Left cardiac atrium (tissue), 4 donors: ENCODE measurements around the gene EFR3B. TPM values are rescaled to one million over a fixed set of nuclear protein-coding genes. Genes with fewer than 3 reads are reported as not detected.

Source experiments
- ATAC-seq, 2 donors: fragments of 200-7000 bp; cut with Tn5 transposase; one replicate each; pipeline ENCODE4 v1.9.1; 2020; ENCODE audit warnings: mild to moderate bottlenecking in 2 of 2, moderate library complexity in 2 of 2
- DNase-seq: peaks from one replicate; pipeline ENCODE4 v3.0.0-alpha.2; 2020
- intact Hi-C, 2 donors: fragments of 100-400 bp; cut with DNase I; formaldehyde crosslinking; loops; one replicate each; pipeline versions ENCODE4 v1.14.1 to v1.15.1; 2022 to 2023
- total RNA-seq, 2 donors: library from RNA; stranded (reverse); fragmentation: NEBNext Ultra II Directional; extraction: Animal tissue kit (Norgen Biotek cat#: 25700); gene quantifications; one replicate each; pipeline ENCODE4 v1.2.1, GENCODE V29; 2021
- donor health status: DM: no; HTN: yes; CAD: no.
- donor health status: DM: no; HTN: yes; CAD: no; lungs with severe emphysema.
- donor health status: DM: yes; HTN: yes; CAD: no.
- donor health status: Dilated cardiomyopathy.

EFR3B gene
- total RNA-seq, 2 donors from 2014 or later = 7.5 to 8.7 TPM

- ATAC-seq (peak; percentile 27 to 45), DNase-seq (no peak)
- intact Hi-C loops = no loop called here
Observed at GRCh38 chr2:25062511-25062917, 20.6 kb downstream of the EFR3B start.

- ATAC-seq (peak; percentile 52 to 79), DNase-seq (no peak)
- intact Hi-C loops = no loop called here
Observed at GRCh38 chr2:25063876-25064660, 22.2 kb downstream of the EFR3B start.

DNA sequence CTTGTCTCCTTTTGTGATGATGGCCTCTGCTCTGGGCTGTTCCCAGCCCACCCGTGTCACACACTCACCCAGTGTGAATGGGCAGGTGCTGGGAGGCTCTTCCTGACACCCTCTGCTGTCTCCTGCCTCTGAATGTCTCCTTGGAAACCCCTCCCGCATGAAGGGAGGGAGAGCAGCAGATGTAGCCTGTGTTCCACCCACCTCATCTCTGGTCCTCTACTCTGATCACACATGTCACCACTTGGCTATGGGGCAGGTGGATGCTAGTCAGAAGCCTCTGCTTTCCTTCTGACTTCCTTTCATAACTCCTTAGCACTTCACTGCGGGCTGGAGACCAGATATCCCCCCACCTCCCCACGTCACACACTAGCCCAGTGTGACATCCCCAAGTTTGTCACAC lies 23.9 kb downstream of the EFR3B start:
- DNase-seq (no peak), ATAC-seq (no peak)
- intact Hi-C loops = no loop called here

DNA sequence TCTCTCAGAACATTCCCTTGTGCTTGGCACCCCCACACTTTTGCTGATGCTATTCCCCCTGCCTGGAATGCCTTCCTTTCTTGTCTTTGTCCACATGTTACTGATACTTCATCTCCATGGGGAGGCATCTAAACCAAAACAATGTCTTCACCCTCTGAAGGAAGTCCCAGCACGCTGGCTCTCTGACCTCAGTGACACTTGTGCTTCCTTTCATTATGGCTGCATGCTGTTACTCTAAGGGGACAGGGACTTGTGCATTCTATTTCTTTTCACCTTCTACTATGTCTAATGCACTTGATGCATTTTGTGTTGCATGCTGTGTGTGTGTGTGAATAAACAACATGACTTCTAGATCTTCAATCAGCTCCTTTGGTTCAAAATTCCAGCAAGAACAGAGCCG lies 24.6 kb downstream of the EFR3B start:
- intact Hi-C loops = no loop called here
- ATAC-seq (no peak), DNase-seq (no peak)

DNA sequence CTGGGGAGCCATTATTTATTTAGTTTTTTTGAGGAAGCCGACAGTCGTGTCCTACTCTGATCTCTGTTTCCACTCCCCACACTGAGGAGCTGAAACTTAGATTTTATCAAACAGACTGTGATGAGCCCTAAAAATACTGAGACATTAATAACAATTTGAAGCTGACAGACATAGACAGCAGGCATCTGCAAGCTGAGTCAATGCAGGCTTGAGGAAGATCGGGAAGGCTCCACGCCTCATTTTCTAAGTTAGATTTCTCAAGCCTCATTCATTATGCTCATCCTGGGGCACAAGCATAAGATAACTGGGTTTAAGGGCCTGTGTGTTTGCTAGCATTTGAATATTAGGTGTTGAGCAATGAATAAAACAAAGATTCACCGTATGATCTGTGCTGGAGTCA lies 26.3 kb downstream of the EFR3B start:
- no peak for ATAC-seq
- intact Hi-C loops = no loop called here
- DNase-seq = no peak

DNA sequence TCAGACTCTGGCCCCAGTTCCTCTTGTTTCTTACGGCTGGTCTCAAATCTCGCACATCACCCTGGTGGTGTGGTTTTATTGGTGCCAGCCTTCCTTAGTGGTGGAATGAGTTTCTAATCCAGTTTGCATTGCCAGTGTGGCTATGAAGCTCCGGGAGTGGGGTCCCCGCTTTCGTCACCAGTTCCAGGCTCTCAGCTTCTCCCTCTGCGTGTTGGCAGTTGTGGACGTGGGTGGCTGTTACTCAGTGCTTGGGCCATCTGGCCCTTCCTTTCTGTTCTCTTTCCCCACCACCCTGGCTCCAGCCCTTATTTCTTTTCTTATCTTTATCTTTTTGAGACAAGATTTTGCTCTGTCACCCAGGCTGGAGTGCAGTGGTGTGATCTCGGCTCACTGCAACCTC lies 30.1 kb downstream of the EFR3B start:
- no peak for DNase-seq
- no peak for ATAC-seq
- intact Hi-C loops = no loop called here

- ATAC-seq (no peak), DNase-seq (no peak)
- intact Hi-C loops = no loop called here
Observed at GRCh38 chr2:25072606-25073005, 30.7 kb downstream of the EFR3B start.

DNA sequence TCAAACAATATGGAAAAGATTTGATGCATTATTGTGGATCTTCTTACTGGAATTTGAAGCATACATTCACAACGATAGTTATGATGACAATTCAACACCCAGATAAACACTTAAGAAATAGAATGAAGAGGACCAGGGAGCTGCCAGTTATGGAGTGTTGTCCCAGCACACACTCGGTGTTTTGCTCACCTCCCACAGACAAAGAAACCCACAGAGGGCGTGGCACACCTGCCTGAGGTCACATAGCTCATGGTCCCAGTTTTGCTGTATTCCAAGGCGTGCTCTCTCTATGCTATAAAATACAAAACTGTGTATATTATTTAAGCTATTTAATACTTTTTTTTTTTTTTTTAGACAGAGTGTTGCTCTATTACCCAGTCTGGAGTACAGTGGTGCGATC lies 31.1 kb downstream of the EFR3B start:
- ATAC-seq (no peak), DNase-seq (no peak)
- intact Hi-C loops = no loop called here

GRCh38 chr2:25073914-25074313 lies 32.0 kb downstream of the EFR3B start:
- DNase-seq (no peak), ATAC-seq (no peak)
- intact Hi-C loops = no loop called here

DNA sequence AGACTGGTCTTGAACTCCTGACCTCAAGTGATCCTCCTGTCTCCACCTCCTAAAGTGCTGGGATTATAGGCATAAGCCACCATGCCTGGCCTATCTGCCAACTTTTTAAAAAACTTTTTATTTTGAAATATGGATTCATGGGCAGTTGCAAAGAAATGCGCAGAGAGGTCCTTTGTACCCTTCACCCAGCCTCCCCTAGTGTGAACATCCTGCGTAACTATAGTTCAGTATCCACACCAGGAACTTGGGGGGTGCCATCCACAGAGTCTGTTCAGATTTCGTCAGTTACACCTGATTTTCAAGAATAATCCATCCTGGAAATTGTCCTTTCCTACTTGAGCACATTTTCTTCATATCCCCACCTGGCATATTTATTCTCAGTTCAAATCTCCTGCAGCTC lies 33.0 kb downstream of the EFR3B start:
- DNase-seq = no peak
- intact Hi-C loops = no loop called here
- ATAC-seq = no peak

DNA sequence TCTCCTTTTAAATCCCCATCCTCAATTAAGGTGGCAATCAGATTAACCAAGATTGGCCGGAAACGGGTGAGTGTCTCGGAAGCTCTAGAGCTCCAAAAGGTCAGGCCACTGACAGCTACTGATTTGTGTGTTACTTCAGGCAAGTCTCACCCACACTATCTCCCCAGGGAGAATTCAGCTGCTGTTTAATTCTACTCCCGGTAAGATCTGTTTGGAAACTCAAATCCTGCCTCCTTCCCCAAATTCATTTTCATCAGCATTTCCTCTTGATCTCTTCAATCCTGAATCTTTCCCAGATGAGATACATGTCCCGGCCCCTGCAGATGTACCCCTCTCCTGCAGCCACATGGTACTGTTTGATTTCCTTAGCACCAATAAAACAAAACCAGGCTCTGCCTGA lies 34.9 kb downstream of the EFR3B start:
- ATAC-seq = no peak
- intact Hi-C loops = no loop called here
- DNase-seq = no peak

DNA sequence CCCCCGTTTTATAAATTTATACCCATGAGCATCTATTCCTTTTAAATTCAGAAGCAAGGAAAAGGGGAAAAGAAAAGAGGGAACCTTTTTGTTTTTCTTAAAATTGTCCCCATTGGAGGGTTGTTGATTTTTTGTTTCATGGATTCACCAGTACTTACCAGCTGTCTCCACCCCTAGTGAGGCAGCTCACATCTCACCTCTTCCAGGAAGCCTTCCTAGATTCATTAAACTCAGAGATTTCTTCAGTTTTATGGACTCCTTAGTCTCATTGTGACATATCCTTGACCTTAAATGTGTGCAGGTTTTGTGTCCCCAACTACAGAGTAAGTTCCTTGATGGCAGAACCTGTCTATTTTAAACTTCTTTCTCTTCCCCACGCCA lies 35.9 kb downstream of the EFR3B start:
- intact Hi-C loops = no loop called here
- DNase-seq = no peak
- no peak for ATAC-seq

DNA sequence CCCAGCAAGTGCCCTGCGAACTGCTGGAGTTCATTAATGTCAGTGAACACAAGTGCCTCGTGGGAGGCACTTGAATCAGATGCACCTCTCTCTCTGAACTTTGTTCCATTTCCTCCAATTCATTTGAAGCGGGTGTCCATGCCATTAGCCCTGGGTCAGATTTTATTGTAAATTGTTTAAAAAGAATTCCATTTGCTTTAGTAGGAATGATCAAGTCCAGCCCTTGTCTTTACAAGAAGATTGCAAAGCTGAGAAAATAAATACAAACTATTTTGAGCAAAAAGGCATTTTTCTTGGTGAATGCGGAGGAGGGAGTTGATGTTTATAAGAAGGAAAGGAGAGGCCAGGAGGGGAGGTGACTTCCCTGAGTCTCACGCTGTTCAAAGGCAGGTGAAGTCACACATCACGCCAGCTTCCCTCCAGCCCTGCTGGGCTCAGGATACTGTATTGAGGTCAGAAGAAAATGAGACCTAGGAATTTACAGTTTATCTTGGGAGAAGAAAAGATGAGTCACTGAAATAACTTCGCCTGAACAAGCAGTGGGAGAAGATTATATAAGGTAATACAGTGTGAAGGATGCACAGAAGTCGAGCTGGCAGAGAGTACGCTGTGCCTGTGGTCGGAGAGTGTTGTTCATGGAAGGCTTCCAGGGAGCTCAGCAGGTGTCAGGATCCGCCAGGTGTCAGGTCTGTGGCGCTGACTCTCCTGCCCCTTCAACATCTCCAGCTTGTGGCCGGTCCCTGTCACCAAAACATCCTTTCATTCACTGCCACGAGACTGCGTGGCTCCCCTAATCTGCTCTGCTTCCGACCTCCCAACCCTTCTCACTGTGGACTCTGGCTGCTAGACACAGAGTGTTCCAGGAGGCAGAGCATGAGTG lies 36.5 kb downstream of the EFR3B start:
- intact Hi-C loops = no loop called here
- ATAC-seq (peak; percentile 45 to 83), DNase-seq (no peak)

DNA sequence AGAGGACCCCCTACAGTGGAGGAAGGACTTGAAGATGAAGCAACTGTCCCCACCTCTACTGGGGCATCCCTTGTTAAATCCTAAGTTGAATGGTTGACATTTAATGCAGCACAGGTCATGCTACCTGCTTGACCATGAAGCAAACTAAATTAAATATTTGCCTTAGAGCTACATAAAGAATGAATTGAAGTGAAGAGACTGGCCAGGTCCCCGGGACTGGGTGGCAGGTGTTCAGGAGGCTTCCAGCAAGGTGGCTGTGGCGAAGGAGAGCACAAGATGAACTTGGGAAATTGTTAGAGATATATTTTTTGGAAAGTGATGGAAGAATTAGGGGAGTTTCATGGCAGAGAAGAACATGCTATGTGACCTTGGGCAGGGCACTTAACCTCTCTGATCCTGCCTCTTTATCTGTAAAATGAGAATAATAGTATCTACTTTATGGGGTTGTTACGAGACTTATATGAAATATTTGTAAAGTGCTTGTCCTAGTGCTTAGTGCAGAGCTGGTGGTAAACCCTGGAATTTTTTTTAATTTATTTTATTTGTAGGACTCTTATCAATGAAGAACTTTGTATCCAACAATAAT lies 37.3 kb downstream of the EFR3B start:
- intact Hi-C loops = no loop called here
- no peak for DNase-seq
- ATAC-seq = no peak

GRCh38 chr2:25081237-25081790 lies 39.4 kb downstream of the EFR3B start:
- intact Hi-C loops = no loop called here
- no peak for DNase-seq
- no peak for ATAC-seq

GRCh38 chr2:25082002-25082622 lies 40.2 kb downstream of the EFR3B start:
- intact Hi-C loops = no loop called here
- peak; percentile 57 to 73 for ATAC-seq
- DNase-seq = peak; percentile 37

DNA sequence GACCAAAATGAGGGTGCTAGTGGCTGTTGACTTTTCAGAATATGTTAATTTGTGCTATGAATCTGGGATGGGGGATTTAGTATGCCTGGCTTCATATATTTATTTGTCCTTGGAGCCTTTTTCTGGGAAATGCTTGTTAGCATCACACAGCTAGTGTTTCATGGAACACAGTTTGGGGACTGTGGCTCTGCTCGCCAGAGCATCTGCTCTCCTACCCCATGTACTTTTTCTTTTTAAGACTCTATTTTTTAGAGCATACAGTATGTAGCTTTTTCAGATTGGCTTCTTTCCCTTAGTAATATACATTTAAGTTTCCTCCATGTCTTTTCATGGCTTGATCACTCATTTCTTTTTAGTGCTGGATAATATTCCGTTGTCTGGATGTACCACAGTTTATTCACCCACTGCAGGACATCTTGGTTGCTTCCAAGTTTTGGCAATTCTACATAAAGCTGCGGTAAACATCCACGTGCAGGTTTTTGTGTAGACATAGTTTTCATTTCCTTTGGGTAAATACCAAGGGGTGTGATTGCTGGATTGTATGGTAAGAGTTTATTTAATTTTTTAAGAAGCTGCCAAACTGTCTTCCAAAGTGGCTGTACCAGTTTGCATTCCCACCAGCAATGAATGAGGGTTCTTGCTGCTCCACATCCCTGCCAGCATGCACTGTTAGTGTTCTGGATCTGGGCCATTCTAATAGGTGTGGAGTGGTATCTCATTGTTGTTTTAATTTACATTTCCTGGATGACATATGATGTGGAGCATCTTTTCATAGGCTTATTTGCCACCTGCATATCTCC lies 44.1 kb downstream of the EFR3B start:
- intact Hi-C loops = no loop called here
- no peak for ATAC-seq
- DNase-seq = no peak

- DNase-seq = no peak
- intact Hi-C loops = no loop called here
- peak; percentile 22 to 34 for ATAC-seq
Observed at GRCh38 chr2:25088817-25089516, 47.1 kb downstream of the EFR3B start.
